ENCODE data around the gene DUXB. TPM values are rescaled to one million over a fixed set of nuclear protein-coding genes. Genes with fewer than 3 reads are reported as not detected.
A peak's percentile ranks its signal among the peaks of the same experiment; 100 is the strongest.

Gene DUXB, protein sequence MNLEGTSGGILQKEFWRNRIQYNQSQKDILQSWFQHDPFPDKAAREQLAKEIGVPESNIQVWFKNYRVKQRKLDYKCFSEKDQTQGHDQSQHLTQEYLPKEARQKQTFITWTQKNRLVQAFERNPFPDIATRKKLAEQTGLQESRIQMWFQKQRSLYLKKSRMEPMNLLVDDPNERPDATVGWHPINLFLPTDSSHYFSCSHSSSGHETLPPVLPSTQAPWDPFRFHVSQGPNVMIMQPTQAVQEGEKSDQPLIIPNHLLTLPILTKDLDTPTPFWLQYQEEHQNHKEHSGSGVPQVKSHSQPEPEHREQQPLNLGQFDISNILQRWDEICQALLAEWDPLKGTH
- polyA plus RNA-seq (2013, experiment 1 of 2) = not detected
- not detected for polyA plus RNA-seq (2013, experiment 2 of 2)

DNA sequence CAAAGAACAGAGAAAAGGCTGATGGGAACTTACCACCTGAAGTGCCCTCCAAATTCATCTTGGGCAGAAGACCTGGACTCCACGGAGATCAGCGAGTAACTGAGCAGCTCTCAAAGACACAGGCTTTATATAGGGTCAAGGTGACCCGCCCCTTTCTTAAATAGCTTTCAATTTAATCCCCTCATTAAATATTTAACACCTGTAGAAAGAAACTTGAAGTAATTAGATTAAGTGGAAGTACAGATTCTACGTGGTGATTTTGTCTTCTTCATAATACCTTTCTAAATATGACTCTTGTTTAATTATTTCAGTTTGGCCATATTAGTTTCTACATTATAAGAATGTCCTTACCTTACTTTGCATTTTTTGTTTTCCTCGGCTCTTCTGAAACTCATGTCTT is at the start of gene DUXB:
Gene DUXB, minus strand, starts transcription at position 101 of the 400 bp plus-strand sequence. Its CDS starts 43 bp downstream, at position 58.
- WGBS, 2 experiments (ENCODE audit: insufficient coverage in 2 of 2) = 75 to 84% methylated on average over 1 to 3 of the region's 5 CpGs

DNA sequence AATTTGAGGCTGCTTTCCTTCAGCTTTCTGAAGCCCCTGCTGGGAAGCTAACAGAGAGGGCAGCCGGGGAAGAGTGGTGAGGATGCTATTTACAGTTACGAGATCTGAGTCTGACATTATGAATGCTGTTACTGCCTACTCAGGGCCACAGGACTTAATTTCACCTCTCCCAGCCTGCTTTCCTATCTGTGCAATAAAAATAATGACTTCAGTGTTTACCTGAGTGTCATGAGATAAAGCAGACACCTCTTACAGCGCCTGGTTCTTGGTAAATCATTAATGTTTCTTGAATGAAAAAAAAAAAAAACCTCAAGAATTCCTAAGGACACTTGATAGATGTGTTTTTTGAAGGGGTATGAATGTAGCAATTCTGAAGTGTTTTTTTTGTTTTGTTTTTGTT is 49.3 kb upstream of the DUXB start:
- Histone ChIP-seq H3K36me3 (ENCODE audit: control insufficient read depth, insufficient read depth, low read length) (no peaks in the 10 kb centered on the region), H3K4me3 (ENCODE audit: extremely low read depth, insufficient read depth, low read length, poor library complexity, severe bottlenecking) (no peak overlapping the region), H3K9me3 (ENCODE audit: control insufficient read depth, low read length) (peaks cover 1% of the 10 kb centered on the region), H3K4me1 (ENCODE audit: control insufficient read depth, insufficient read depth, low read length, poor library complexity, severe bottlenecking) (no peaks in the 10 kb centered on the region), H3K27ac (ENCODE audit: low read depth, low read length, severe bottlenecking) (no peak overlapping the region)
- 57% methylated on average over 2 of the region's 3 CpGs; no CpG with 5 or more reads in 1 of the 2 experiments for WGBS, 2 experiments (ENCODE audit: insufficient coverage in 2 of 2)

More for the DNA sequence above, at the start of gene DUXB:
- Histone ChIP-seq H3K36me3 (ENCODE audit: control insufficient read depth, insufficient read depth, low read length) (no peaks in the 10 kb centered on the region), H3K9me3 (ENCODE audit: control insufficient read depth, low read length) (no peaks in the 10 kb centered on the region), H3K27ac (ENCODE audit: low read depth, low read length, severe bottlenecking) (no peak within 1 kb of the TSS), H3K4me1 (ENCODE audit: control insufficient read depth, insufficient read depth, low read length, poor library complexity, severe bottlenecking) (no peaks in the 10 kb centered on the region), H3K4me3 (ENCODE audit: extremely low read depth, insufficient read depth, low read length, poor library complexity, severe bottlenecking) (no peak within 1 kb of the TSS)

DNA sequence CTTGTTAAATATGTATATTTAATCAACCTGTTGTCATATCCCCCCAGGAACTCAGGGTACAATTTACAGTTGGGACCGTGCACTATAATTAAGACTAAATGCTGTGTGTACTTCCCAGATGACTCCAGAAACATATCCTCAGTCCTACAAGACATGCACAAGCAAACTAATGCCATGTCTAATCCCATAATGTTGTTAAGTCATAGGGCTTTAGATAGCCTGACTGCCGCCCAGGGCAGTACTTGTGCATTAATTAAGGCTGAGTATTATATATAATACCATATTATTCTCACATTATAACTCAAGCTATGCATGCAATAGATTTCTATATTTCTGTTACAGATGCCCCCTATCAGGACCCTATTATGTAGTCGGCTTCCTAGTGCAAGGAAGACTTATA is 45.1 kb upstream of the DUXB start:
- Histone ChIP-seq H3K27ac (ENCODE audit: low read depth, low read length, severe bottlenecking) (no peak overlapping the region), H3K9me3 (ENCODE audit: control insufficient read depth, low read length) (peaks cover 31% of the 10 kb centered on the region), H3K4me3 (ENCODE audit: extremely low read depth, insufficient read depth, low read length, poor library complexity, severe bottlenecking) (no peak overlapping the region), H3K4me1 (ENCODE audit: control insufficient read depth, insufficient read depth, low read length, poor library complexity, severe bottlenecking) (no peaks in the 10 kb centered on the region), H3K36me3 (ENCODE audit: control insufficient read depth, insufficient read depth, low read length) (no peaks in the 10 kb centered on the region)
- WGBS, 2 experiments (ENCODE audit: insufficient coverage in 2 of 2) = 60% methylated on average over 1 of the region's 3 CpGs; no CpG with 5 or more reads in 1 of the 2 experiments

DNA sequence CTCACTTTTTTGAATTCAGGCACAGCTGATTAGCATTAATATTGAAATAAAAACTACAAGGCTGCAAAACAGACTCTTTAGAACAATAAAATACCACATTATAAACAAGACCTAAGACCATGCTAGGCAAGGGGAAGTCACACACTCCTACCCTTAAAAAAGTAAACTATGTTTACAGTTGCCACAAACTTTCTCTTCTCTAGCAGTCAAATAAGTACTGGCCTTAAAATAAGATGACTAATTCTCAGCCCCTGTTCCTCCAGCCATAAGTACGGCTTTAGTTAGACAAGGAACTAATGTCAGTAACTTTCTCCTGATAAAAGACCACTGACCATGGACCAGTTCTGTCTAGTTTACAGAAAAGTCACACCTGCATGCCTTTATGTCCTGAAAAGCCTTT is 44.6 kb upstream of the DUXB start:
- H3K4me1 ChIP-seq (ENCODE audit: control insufficient read depth, insufficient read depth, low read length, poor library complexity, severe bottlenecking) = no peaks in the 10 kb centered on the region
- no peak overlapping the region for H3K4me3 ChIP-seq (ENCODE audit: extremely low read depth, insufficient read depth, low read length, poor library complexity, severe bottlenecking)
- peaks cover 32% of the 10 kb centered on the region for H3K9me3 ChIP-seq (ENCODE audit: control insufficient read depth, low read length)
- 83 to 86% methylated on average over 1 of the region's 1 CpG for WGBS, 2 experiments (ENCODE audit: insufficient coverage in 2 of 2)
- H3K27ac ChIP-seq (ENCODE audit: low read depth, low read length, severe bottlenecking) = no peak overlapping the region
- no peaks in the 10 kb centered on the region for H3K36me3 ChIP-seq (ENCODE audit: control insufficient read depth, insufficient read depth, low read length)

DNA sequence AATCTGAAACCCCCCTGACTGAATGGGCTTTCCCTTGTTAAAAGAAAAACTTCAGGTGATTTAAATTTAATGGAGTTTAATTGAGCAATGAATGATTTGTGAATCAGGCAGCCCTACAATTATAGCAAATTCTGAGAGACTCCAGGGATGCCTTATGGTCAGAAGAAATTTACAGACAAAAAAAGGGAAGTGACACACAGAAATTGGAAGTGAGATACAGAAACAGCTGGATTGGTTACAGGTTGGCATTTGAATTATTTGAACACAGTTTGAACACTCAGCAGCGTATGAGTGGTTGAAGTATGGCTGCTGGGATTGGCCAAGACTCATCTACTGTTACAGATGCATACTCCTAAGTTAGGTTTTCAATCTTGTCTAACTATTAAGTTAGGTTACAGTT is 44.0 kb upstream of the DUXB start:
- no peaks in the 10 kb centered on the region for H3K36me3 ChIP-seq (ENCODE audit: control insufficient read depth, insufficient read depth, low read length)
- no peak overlapping the region for H3K4me3 ChIP-seq (ENCODE audit: extremely low read depth, insufficient read depth, low read length, poor library complexity, severe bottlenecking)
- H3K9me3 ChIP-seq (ENCODE audit: control insufficient read depth, low read length) = peaks cover 37% of the 10 kb centered on the region
- 40% methylated on average over 1 of the region's 1 CpG; no CpG with 5 or more reads in 1 of the 2 experiments for WGBS, 2 experiments (ENCODE audit: insufficient coverage in 2 of 2)
- no peak overlapping the region for H3K27ac ChIP-seq (ENCODE audit: low read depth, low read length, severe bottlenecking)
- H3K4me1 ChIP-seq (ENCODE audit: control insufficient read depth, insufficient read depth, low read length, poor library complexity, severe bottlenecking) = no peaks in the 10 kb centered on the region

DNA sequence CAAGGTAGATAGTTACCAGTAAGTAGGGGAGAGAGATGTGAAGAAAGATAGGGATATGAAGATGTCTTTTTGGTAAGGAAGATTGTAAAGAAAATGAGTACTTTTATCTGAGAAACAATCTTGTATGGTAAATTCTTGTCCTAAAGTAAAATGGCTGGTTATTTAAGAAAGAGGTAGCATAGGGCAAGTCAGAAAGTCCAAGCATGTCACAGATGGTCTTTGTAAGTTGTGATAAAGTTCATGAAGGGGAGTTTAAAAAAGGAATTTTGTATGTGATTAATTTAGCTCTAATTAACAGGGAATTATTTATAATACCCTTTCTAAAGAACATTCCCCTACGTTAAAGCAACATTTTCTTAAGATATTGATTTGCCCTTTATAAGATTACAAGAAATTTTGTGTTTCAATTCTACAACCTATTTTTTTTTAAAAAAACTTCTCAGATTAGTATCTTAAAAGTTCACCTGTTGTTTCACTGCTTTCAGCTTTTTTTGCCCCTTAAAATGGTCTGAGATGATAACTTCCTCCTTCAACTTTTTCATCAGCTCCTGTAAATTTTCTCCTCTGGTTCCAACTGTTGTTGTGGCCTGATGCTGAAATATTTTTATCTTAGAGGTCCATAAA is 41.3 kb upstream of the DUXB start:
- no peaks in the 10 kb centered on the region for H3K36me3 ChIP-seq (ENCODE audit: control insufficient read depth, insufficient read depth, low read length)
- H3K4me3 ChIP-seq (ENCODE audit: extremely low read depth, insufficient read depth, low read length, poor library complexity, severe bottlenecking) = no peak overlapping the region
- WGBS, 2 experiments (ENCODE audit: insufficient coverage in 2 of 2) = no CpG with 5 or more reads among the region's 1 CpG
- H3K9me3 ChIP-seq (ENCODE audit: control insufficient read depth, low read length) = peaks cover 39% of the 10 kb centered on the region
- no peaks in the 10 kb centered on the region for H3K4me1 ChIP-seq (ENCODE audit: control insufficient read depth, insufficient read depth, low read length, poor library complexity, severe bottlenecking)
- H3K27ac ChIP-seq (ENCODE audit: low read depth, low read length, severe bottlenecking) = no peak overlapping the region

DNA sequence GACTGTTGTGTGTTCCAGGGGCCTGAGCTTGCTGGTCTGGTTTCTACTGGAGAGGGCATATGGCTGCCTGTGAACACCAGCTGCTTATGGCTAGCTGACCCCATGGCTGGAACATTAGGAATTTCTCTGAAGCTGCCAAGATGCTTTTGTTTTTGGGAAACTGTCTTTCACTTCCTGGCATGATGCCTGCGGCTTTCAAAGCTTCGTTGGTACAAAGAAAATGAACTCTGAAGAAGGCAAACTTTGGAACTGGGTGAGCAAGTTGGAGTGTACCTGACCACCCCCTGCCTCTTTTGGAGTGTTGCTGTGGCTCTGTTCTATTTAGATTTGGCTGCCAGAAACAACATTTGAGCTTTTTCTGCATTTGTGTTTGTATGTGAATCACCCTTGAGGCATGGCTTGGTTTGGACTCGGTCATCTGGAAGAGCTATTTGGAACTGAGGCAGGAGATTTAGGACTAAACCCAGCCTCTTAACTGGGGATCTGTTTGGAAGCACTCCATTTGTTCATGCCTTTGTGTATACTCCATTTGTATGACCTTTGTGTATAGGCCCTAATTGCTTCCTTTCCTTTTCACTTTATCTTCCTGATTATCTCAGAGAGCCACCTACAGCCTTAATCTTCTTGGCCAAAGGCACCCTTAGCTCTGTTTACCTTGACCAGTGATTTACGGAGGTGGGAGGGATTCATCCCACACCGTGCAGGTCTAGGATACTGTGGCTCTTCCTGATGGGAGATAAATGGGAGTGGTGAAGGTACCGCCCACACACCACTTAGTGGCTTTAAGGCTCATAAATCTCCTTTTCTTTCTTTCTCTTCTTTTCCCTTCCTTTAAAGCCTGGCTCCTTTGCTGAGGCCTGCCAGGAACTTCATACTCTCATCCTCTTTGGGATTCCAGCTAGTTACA is 32.3 kb upstream of the DUXB start:
- H3K9me3 ChIP-seq (ENCODE audit: control insufficient read depth, low read length) = no peaks in the 10 kb centered on the region
- 80 to 83% methylated on average over 3 to 4 of the region's 6 CpGs for WGBS, 2 experiments (ENCODE audit: insufficient coverage in 2 of 2)
- H3K36me3 ChIP-seq (ENCODE audit: control insufficient read depth, insufficient read depth, low read length) = no peaks in the 10 kb centered on the region
- no peak overlapping the region for H3K4me3 ChIP-seq (ENCODE audit: extremely low read depth, insufficient read depth, low read length, poor library complexity, severe bottlenecking)
- peak overlapping the region; percentile 68 for H3K27ac ChIP-seq (ENCODE audit: low read depth, low read length, severe bottlenecking)
- no peaks in the 10 kb centered on the region for H3K4me1 ChIP-seq (ENCODE audit: control insufficient read depth, insufficient read depth, low read length, poor library complexity, severe bottlenecking)

DNA sequence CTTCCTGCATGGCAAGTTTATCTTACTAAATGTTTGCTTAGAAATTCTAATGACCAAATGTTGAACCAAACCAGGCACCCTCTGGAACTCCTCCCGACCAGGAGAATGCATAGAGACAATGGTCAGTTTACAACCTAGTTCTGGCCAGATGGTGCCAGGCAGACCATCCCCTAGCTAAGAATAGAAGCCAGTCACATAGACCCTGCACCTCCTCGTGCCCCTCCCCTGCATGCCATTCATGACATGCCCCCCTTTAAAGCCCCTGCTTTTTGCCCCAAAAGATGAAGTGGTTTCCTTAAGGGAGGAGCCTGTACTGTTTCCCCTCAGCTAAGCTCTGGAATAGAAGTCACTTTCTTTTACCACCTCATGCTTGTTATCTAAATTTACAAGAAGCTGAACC is 31.6 kb upstream of the DUXB start:
- Histone ChIP-seq H3K4me1 (ENCODE audit: control insufficient read depth, insufficient read depth, low read length, poor library complexity, severe bottlenecking) (no peaks in the 10 kb centered on the region), H3K27ac (ENCODE audit: low read depth, low read length, severe bottlenecking) (peak overlapping the region; percentile 68), H3K4me3 (ENCODE audit: extremely low read depth, insufficient read depth, low read length, poor library complexity, severe bottlenecking) (no peak overlapping the region), H3K36me3 (ENCODE audit: control insufficient read depth, insufficient read depth, low read length) (no peaks in the 10 kb centered on the region), H3K9me3 (ENCODE audit: control insufficient read depth, low read length) (no peaks in the 10 kb centered on the region)
- WGBS, 2 experiments (ENCODE audit: insufficient coverage in 2 of 2) = 56 to 60% methylated on average over 2 of the region's 2 CpGs

DNA sequence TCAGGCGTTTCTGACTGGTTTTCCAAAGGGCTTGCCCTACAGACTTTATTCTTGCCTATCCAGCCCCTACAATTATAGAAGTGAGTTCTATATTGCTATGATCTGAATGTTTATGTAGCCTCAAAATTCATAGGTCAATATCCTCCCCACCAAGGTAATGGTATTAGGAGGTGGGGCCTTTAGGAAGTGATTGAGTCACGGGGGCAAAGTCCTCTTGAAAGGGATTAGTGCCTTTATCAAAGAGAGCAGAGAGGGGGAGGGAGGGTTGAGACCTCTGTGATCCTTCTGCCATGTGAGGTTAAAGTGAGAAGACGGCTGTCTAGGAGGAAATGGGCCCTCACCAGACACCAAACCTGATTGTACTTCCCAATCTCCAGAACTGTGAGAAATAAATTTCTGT is 26.0 kb upstream of the DUXB start:
- no peaks in the 10 kb centered on the region for H3K4me1 ChIP-seq (ENCODE audit: control insufficient read depth, insufficient read depth, low read length, poor library complexity, severe bottlenecking)
- no peak overlapping the region for H3K4me3 ChIP-seq (ENCODE audit: extremely low read depth, insufficient read depth, low read length, poor library complexity, severe bottlenecking)
- no peaks in the 10 kb centered on the region for H3K36me3 ChIP-seq (ENCODE audit: control insufficient read depth, insufficient read depth, low read length)
- 40% methylated on average over 1 of the region's 3 CpGs; no CpG with 5 or more reads in 1 of the 2 experiments for WGBS, 2 experiments (ENCODE audit: insufficient coverage in 2 of 2)
- no peak overlapping the region for H3K27ac ChIP-seq (ENCODE audit: low read depth, low read length, severe bottlenecking)
- H3K9me3 ChIP-seq (ENCODE audit: control insufficient read depth, low read length) = no peaks in the 10 kb centered on the region

DNA sequence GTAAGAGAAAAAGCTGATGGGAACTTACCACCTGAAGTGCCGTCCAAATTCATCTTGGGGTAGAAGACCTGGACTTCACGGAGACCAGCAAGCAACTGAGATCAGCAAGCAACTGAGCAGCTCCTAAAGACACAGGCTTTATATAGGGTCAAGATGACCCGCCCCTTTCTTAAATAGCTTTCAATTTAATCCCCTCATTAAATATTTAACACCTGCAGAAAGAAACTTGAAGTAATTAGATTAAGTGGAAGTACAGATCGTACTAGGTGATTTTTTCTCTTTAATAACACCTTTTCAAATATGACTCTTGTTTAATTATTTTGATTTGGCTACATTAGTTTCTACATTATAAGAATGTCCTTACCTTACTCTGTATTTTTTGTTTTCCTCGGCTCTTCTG is 25.1 kb upstream of the DUXB start, which contains the start of gene CPHXL:
Gene CPHXL, minus strand, starts transcription at position 101 of the 400 bp plus-strand sequence. Its CDS starts 48 bp downstream, at position 53.
- no peaks in the 10 kb centered on the region for H3K4me1 ChIP-seq (ENCODE audit: control insufficient read depth, insufficient read depth, low read length, poor library complexity, severe bottlenecking)
- no peak within 1 kb of the TSS for H3K4me3 ChIP-seq (ENCODE audit: extremely low read depth, insufficient read depth, low read length, poor library complexity, severe bottlenecking)
- 83 to 100% methylated on average over 1 to 2 of the region's 5 CpGs for WGBS, 2 experiments (ENCODE audit: insufficient coverage in 2 of 2)
- H3K36me3 ChIP-seq (ENCODE audit: control insufficient read depth, insufficient read depth, low read length) = no peaks in the 10 kb centered on the region
- H3K27ac ChIP-seq (ENCODE audit: low read depth, low read length, severe bottlenecking) = no peak within 1 kb of the TSS
- H3K9me3 ChIP-seq (ENCODE audit: control insufficient read depth, low read length) = no peaks in the 10 kb centered on the region
